Stomach (tissue), 4 donors: ENCODE measurements around the gene EIF1AD.

Experiments used
- CTCF ChIP-seq, 7 experiments: fragments of 450-650 bp in 4 of 7; fragments of 200-600 bp in 3 of 7; sonication (generic) in 3 of 7; IDR thresholded peaks; one replicate each; pipeline ENCODE4 v1.5.1; 2016 to 2019; ENCODE audit warnings: antibody characterized with exemption in 7 of 7, control low read depth in 2 of 7, mild to moderate bottlenecking in 1 of 7
- EP300 ChIP-seq: sonication (generic); formaldehyde crosslinking; IDR thresholded peaks from one replicate; pipeline ENCODE4 v1.6.1; 2017; ENCODE audit warnings: antibody characterized with exemption
- POLR2A ChIP-seq, 4 donors: fragments of 450-650 bp; IDR thresholded peaks; one replicate each; pipeline ENCODE4 v1.6.1; 2016; ENCODE audit warnings: antibody characterized with exemption in 4 of 4, control low read depth in 2 of 4, mild to moderate bottlenecking in 1 of 4, moderate library complexity in 1 of 4
- POLR2AphosphoS5 ChIP-seq, 3 donors: sonication (generic); formaldehyde crosslinking; IDR thresholded peaks; one replicate each; pipeline ENCODE4 v1.6.1; 2016; ENCODE audit warnings: antibody characterized with exemption in 3 of 3

- no peak for TF ChIP-seq POLR2AphosphoS5 (IDR thresholded peaks at IDR 0.05)
- no peak for TF ChIP-seq CTCF (IDR thresholded peaks at IDR 0.05)
- TF ChIP-seq POLR2A (IDR thresholded peaks at IDR 0.05), result no peak
- no peak for TF ChIP-seq EP300
Observed at GRCh38 chr11:66035653-66036333, 33.8 kb upstream of the EIF1AD start.
